KBM-7 (cell line): ENCODE measurements around the gene SRD5A1.

ENCODE experiments used
- DNase-seq: peaks from one replicate; pipeline ENCODE4 v3.0.0-alpha.2; 2015
- in situ Hi-C: fragments of 300-500 bp; cut with MboI; formaldehyde crosslinking; loops from 2 replicates; pipeline ENCODE4 v1.14.3; 2020; ENCODE audit warnings: low sequenced_read_pairs, low pct_unique_long_range_greater_than_20kb, mixed read lengths

SRD5A1 gene

DNA sequence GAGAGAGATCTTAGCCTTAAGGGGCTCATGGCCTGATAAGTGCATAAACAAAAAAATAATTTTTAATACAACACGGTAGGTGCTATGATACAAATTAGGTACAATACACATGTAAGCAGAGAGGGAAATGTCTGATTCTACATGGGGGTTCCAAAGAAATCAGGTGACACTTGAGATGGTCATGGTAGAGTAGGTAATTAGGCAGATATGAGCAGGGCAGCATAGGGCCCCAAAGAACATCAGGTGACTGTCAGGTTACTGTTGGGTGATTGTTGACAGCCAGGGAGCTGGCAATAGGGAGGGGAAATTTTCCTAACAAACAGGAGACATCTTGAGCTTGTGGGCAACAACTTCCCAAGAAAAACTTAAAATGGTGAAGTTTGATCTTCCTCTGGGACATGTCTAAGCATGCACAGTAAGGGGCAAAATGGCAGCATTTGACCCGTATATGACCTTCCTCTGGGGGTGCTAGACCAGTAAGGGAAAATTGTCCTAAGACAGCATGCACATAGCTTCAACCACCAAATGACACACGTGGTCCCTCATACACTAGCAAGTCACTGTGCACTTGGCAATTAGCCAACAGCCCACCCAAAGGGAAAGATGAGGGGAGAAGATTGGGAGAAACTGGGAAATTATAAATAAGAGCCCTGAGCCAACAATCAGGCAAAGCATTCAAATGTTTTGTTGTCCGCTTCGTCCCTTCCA is 42.7 kb downstream of the SRD5A1 start:
- in situ Hi-C loops: no loop called here
- peak; percentile 31 for DNase-seq

DNA sequence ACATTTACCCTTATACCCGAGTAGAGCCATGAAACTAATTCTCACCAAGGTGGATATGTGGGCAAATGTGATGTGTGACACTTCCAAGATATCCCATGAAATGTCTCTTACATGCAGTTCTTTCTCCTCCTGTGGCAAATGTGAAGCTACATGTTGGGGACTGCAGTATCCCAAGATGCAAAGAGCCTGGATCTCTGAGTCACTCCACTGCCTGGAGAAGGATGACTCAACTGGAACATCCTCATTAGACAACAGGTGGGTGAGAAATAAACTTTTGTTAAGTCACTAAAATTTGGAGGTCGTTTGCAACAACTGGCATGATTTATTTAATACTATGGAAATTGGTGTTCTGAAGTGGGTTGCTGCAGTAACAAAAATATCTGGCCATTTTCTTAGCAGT is 43.5 kb downstream of the SRD5A1 start:
- in situ Hi-C loops: no loop called here
- DNase-seq: no peak

DNA sequence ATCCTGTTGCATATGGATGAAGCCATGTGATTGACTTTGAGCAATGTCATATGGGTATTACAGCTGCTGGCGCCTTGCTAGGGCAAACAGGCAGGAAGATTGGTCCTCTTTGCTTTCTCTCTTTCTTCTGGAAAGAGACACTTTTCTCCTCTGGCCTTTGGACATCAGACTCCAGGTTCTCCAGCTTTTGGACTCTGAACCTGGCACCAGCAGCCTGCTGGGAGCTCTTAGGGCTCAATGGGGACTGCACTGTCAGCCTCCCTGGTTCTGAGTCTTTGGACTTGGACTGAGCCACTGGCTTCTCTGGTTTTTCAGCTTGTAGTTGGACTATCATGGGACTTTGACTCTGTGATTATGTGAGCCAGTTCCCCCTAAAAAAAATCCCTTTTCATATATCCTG is 45.1 kb downstream of the SRD5A1 start:
- in situ Hi-C loops: no loop called here

DNA sequence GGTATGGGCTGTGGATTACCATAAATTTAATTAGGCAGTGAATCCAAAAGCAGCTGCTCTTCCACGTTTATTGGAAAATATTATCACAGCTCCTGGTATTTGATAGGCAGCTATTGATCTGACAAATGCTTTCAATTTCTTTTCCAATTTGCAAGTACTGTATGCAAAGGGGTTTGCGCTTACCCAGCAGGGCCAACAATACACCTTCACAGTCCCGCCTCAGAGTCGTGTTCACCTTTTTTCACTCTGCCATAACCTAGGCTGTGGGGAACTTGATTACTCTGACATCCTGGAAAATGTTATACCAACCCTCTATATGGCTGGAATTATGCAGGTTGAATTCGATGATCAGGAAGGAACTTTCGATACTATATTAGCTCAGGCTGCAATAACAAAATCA is 47.7 kb downstream of the SRD5A1 start:
- no peak for DNase-seq
- in situ Hi-C loops: no loop called here

More for the DNA sequence above, 45.1 kb downstream of the SRD5A1 start:
- DNase-seq: no peak

DNA sequence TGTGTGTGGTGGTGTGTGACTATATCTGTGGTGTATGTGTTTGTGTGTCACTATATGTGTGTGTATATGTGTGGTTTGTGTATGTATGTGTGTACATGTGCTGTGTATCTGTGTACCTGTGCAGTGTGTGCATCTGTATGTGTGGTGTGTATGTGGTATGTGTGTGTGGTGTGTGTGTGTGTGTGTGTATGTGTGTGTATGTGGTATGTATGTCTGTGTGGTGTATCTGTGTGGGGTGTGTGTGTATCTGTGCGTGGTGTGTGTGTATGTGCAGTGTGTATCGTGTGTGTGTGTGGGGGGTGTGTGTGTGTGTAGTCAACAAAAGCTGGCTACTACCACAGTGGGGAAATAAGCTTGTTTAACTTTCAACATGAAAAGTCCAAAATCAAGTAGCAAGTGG is 48.4 kb downstream of the SRD5A1 start:
- in situ Hi-C loops: no loop called here
- no peak for DNase-seq

DNA sequence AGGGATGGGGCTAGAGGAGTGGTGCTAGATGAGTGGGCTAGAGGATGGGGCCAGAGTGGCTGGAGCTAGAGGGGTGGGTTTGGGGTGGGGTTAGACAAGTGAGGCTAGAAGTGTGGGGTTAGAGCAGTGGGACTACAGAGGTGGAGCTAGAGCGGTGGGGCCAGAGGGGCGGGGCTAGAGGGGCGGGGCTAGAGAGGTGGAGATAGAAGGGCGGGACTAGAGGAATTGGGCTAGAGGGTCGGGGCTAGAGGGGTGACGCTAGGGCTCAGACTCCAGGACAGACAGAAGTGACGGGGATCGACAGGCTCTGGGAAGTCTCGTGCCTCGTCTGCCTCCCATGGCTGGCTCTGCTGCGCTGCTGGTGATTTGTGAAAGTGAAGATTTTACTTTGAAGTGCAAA is 49.0 kb downstream of the SRD5A1 start:
- in situ Hi-C loops: no loop called here
- DNase-seq: no peak

DNA sequence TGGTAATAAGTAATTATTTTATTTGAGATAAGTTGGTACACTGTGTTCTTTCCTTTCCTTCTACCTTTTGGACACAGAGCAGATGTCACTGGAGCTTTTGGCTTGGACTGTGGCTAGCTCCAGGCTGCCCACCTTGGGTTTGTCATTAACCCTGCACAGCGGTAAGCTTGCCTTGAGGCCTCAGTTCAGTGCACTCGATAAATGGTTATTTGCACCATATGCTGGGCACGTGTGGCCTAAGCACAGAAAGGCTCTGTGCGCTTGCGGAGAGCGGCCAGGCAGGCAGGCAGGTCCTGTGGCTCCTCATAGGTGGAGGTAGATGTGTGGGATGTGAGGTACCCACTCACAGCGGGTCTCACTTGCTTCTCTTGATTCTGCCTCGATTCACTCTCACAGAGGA is 50.0 kb downstream of the SRD5A1 start:
- no peak for DNase-seq
- in situ Hi-C loops: no loop called here

DNA sequence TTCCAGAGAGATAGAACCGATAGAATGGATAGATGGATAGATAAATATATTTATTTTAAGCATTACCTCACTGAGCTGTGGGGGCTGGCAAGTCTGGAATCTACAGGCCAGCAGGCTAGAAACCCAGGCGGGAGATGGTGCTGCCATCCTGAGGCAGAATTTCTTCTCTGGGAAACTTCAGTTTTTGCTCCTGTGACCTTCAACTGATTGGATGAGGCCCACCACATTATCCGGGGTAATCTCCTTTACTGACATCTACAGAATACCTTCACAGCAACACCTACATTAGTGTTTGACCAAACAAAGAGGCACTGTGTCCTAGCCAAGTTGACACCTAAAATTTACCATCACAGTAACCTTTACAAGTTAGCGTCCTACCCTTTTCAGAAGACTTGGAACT is 50.8 kb downstream of the SRD5A1 start:
- no peak for DNase-seq
- in situ Hi-C loops: no loop called here

DNA sequence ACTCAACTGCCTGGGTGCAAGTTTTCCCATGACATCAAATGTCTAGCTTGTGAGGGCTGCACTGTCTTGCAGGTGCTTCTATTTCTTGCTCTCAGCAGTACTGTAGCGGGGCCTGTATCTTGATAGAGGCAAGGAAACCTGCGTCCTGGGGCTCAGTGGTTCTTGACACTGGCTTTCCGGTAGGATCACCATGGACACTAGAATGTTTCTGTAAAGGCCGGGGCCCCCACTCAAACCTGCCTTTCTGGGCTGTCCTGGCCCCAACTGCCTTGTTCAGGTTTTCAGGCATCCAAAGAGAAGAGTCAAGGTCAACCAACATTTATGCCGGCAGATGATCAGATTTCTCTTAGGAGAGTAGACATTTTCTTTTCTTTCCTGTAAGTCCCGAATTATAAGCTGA is 53.3 kb downstream of the SRD5A1 start:
- DNase-seq: no peak
- in situ Hi-C loops: no loop called here

DNA sequence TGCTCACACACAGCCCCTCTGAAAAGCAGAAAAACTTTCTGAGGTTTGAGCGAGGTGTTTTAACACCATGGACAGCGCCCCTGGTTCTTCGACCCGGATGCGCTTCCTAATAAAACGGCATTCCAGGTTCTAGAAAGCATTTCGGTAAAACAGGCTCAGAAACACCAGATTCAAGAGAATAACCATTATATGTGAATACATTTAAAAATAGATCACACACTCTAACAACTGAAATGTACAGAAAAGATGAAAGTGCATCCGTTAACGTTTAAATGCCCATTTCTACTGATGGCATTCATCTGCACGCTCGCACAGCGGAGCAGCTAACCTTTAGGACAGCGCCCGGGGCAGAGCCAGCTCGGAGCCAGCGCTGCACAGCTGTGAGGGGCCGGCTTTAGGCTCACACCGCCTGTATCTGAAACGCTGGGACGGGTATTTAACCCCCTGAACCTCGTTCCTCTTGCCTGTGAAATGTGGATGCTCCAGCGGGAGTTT is 53.7 kb downstream of the SRD5A1 start:
- DNase-seq: peak; percentile 71
- in situ Hi-C loops: no loop called here

DNA sequence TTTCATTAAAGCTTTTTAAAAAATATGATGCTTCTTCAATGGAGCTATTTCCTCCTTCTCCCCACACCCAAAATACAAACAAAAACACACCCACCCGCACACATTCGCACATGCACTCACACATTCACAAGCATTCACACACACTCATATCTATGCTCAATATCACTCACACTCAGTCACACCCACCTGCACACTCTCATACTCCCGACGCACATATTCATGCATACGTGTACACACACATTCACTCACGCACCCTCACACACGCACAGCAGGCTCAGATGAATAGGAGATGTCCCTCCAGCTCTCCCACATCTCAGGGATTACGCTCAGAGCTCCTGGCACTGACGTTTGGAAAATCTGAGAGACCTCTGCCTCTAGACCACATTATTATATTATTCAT is 54.3 kb downstream of the SRD5A1 start:
- DNase-seq: no peak
- in situ Hi-C loops: no loop called here

DNA sequence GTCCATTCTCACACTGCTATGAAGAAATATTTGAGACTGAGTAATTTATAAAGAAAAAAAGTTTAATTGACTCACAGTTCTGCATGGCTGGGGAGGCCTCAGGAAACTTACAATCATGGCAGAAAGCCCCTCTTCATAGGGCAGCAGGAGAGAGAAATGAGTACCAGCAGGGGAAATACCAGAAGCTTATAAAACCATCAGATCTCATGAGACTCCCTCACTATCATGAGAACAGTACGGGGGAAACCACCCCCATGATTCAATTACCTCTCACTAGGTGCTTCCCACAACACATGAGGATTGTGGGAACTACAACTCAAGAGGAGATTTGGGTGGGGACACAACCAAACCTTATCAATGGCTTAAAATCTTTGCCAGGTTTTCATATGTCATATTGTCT is 59.7 kb downstream of the SRD5A1 start:
- in situ Hi-C loops: no loop called here
- DNase-seq: no peak

DNA sequence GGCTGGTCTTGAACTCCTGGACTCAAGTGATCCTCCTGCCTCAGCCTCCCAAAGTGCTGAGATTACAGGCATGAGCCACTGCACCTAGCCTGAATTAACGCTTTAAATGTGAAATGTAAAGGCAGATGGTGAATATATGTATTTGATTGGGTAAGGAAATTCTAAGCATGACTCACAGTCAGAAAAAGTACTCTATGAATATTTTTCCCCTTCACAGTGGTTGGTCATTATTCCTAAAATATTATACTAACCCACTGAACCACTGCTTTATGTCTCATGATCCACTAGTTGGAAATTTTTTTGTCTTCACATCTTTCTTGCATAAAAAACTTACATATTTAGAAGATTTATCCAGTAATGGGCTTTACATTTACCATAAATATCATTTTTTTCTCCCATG is 65.5 kb downstream of the SRD5A1 start:
- no peak for DNase-seq
- in situ Hi-C loops: no loop called here

DNA sequence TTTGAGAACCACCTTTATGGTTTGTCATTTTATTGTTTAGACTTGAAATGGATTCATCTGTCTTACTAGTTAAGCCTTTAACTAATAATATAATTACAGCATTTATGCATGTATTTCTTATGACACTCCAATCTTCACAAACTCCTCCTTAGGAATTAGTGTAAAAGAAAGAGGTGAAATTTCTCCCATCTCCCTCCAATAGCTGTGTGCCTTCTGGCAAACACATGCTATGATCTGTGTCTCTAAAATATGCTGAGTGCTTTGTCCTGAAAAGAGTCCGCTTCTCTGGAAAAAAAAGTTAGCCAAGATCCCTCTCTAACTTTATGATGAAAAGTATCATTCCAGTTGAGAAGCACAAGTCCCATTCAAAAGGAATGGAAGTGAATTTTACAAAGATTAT is 66.1 kb downstream of the SRD5A1 start:
- DNase-seq: no peak
- in situ Hi-C loops: no loop called here

DNA sequence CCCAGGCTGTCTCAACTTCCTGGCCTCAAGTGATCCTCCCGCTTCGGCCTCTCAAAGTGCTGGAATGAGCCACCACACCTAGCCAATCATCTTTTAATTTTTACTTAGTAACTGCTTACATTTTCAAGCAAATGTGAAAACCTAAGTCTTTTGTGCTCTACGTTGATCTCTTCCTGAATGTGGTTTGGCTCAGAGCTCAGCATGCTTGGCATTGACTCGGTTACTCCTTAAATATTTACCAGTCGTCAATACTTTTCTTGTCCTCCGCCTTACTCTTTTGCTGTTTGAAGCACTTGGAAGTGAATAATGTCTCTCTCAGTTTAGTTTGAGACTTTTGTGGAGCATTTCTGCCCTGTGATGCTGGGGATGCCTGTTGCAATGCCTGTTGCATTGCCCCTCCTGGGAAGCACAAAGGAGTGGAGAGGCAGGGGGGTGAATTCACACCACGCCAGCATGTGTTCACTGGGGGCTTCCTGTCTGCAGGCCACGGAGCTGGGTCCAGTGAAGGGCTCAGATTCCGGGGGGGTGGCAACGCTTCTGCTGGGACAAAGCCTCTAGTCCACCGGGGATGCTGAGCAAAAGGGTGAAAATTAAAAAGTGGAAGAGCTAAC is 66.9 kb downstream of the SRD5A1 start:
- no peak for DNase-seq
- in situ Hi-C loops: no loop called here

DNA sequence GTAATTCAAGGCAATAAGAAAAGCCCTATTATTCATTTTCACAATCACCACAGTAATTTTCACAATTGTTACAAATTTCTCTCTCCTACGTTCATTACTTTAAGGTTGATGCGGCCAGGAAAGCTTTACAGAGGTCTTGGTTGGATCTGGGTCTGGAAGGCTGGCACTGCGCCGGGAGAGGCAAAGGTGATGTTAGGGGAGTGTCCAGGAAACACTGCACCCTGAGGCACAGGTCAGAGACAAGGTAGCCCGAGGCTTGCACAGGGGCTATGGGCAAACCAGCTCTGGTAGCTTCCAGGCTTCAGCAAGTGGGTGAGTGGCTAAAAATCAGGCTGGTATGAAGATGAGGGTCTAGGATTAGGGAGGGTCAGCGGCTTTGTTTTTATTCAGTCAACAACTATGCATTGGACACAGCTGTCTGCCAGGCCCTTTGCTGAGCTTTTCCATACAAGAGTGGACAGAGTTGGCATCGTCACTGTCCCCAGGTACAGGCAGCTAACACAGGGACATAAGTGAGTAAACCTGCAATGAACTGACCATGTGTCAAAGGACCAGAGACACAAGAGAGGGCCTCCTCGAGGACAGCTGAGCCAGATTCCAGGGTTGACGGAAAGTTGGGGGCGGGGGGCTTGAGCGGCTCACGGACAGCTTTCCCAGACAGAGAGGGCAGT is 67.6 kb downstream of the SRD5A1 start:
- in situ Hi-C loops: no loop called here

DNA sequence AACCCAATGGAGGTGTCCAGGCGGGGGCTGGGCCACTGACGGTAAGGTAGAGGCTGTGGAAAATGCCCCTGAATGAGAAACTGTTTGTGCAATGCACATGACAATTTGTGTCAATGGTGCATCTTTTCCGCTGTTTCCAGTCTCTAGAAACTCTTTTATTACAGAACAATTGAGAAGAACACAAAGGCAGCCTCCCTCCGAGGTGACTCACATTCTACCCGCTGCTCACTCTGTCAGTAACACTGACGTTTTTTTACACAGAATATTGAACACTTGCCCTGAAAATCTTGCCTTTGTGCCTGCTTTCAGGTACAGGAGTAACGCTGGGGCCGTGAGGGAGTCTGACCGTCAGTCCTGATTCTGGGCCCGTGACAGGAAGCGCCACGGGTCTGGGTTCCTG is 68.3 kb downstream of the SRD5A1 start:
- in situ Hi-C loops: no loop called here
- no peak for DNase-seq

More for the DNA sequence above, 67.6 kb downstream of the SRD5A1 start:
- DNase-seq: no peak

DNA sequence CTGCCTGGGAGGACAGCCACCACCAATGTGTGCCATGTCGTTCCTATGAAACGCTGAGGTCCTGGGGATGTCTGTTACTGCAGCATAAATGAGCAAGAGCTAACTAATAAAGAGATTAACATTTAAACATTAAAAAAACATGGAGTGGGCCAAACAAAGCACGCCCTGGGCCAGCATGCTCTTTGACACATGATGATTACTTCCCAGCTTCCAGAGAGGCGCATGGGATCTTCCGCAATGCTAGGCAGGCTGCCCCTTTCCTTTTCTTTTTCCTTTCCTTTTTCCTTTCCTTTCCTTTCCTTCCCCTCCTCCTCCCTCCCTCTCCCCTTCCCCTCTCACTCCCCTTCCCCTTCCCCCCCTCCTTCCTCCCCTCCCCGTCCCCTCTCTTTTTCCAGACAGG is 69.4 kb downstream of the SRD5A1 start:
- DNase-seq: no peak
- in situ Hi-C loops: no loop called here

DNA sequence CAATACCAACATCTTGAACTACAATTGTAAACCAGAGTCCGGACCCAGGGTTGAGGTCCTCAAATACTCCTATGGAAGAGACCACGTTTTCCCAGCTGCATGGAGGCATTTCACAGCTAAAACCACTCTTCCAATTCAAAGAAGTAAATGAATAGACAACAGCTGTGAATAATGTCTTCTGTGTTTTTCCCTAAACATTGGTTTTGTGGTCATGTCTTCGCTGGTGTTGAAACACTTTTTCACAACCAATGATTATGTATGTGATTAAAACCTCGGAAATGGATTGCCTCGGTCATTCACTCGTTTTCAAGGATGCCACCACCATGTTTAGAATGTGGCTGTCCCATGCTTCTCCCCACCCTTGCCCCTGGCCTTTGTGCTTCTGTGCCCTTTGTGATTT is 70.6 kb downstream of the SRD5A1 start:
- no peak for DNase-seq
- in situ Hi-C loops: no loop called here

DNA sequence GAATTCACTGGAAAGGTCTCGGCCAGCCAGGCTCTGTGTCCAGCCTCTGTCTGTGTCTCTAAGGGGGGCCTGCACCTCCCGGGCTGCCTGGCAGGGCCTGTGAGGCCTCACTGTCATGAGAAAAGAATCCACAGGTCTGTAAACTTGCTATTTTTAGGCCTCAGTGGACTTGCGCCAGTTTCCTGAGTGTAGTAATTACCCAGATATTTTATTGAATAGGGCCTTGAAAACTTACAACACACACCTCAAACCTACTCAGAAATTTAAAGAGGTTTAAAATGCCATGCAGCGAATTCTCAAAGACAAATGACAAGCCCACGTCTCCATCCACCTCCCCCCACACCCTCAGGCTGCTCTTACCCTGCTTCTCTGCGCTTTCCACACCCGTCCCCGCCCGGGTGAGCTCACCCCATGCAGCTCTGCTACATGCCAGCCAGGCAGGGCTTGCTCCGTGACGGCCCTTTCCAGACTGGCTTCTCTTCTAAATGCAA is 71.2 kb downstream of the SRD5A1 start:
- no peak for DNase-seq
- in situ Hi-C loops: no loop called here
